Karpas-422 (cell line): ENCODE results near the gene EBNA1BP2. TPM values are rescaled to one million over a fixed set of nuclear protein-coding genes. Genes with fewer than 3 reads are reported as not detected.

Experiments used
- DNase-seq: peaks from one replicate; pipeline ENCODE4 v3.0.0-alpha.2; 2015
- H2AFZ ChIP-seq: fragments of 200-600 bp; sonication (generic); 2 replicates; pipeline ENCODE4 v1.6.1; 2014; ENCODE audit warnings: antibody characterized with exemption, low read length, mixed read lengths
- H3K27ac ChIP-seq: fragments of 200-600 bp; sonication (generic); 2 replicates; pipeline ENCODE4 v1.5.1; 2014; ENCODE audit warnings: mild to moderate bottlenecking, low read length, moderate library complexity
- H3K27me3 ChIP-seq: fragments of 200-600 bp; sonication (generic); 2 replicates; pipeline ENCODE4 v1.6.1; 2014; ENCODE audit warnings: low read length, mixed read lengths
- H3K36me3 ChIP-seq: fragments of 200-600 bp; sonication (generic); 2 replicates; pipeline ENCODE4 v1.6.1; 2014; ENCODE audit warnings: low read length, mixed read lengths; ENCODE audit not compliant: insufficient read depth
- H3K4me1 ChIP-seq: fragments of 200-600 bp; sonication (generic); 2 replicates; pipeline ENCODE4 v1.6.1; 2014; ENCODE audit warnings: mild to moderate bottlenecking, low read length, mixed read lengths
- H3K4me2 ChIP-seq: fragments of 200-600 bp; sonication (generic); 2 replicates; pipeline ENCODE4 v1.6.1; 2014; ENCODE audit warnings: low read length, low read depth, mild to moderate bottlenecking; ENCODE audit not compliant: poor library complexity, severe bottlenecking
- H3K4me3 ChIP-seq: fragments of 200-600 bp; sonication (generic); 2 replicates; pipeline ENCODE4 v1.5.1; 2014; ENCODE audit warnings: mild to moderate bottlenecking, antibody characterized with exemption, low read length, mixed read lengths
- H3K79me2 ChIP-seq: fragments of 200-600 bp; sonication (generic); 2 replicates; pipeline ENCODE4 v1.6.1; 2014; ENCODE audit warnings: mild to moderate bottlenecking, low read length, mixed read lengths
- H3K9ac ChIP-seq: fragments of 200-600 bp; sonication (generic); 2 replicates; pipeline ENCODE4 v1.6.0; 2014; ENCODE audit warnings: low read length
- H3K9me2 ChIP-seq: fragments of 200-600 bp; sonication (generic), shearing (Covaris generic); replicated peaks from 2 replicates; pipeline ENCODE4 v1.6.0; 2014; ENCODE audit warnings: mild to moderate bottlenecking, low read length, moderate library complexity; ENCODE audit not compliant: insufficient read depth
- H3K9me3 ChIP-seq: fragments of 300-700, 200-600 bp; sonication (generic); 2 replicates; pipeline ENCODE4 v1.6.1; 2014; ENCODE audit warnings: low read length, mixed read lengths
- H4K20me1 ChIP-seq: fragments of 200-600 bp; sonication (generic); 2 replicates; pipeline ENCODE4 v1.6.1; 2014; ENCODE audit warnings: mild to moderate bottlenecking, antibody characterized with exemption, low read length, low read depth; ENCODE audit not compliant: insufficient read depth
- total RNA-seq: library from RNA; depleted of rRNA; stranded (reverse); fragments of >200 nt; shearing (Covaris generic); gene quantifications from 2 replicates; pipeline ENCODE4 v1.2.3, GENCODE V29; 2014; ENCODE audit warnings: low replicate concordance

EBNA1BP2 gene
- total RNA-seq, 1 experiment from 2014 or later: 59.5 TPM

DNA sequence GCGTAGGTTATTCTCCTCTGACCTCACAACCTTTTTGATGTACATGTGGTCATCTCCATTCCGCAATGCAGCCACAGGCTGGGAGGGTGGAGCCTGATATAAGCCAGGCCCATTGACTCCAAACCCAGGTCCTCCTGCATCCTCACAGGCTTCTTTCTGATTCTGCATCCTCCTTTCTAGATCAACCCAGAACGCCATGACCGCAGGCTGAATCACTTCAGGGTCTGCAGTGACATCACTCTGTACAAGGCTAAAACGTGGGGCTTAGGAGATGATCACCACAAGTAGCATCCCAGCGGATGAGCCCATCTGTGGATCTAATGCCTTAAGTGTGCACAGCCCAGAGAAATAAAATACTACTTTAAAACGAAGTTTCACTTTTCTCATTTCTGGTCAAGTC lies 16.1 kb downstream of the EBNA1BP2 start:
- Histone ChIP-seq H3K79me2 (no peaks in the 10 kb centered on the region), H2AFZ (no peak overlapping the region), H3K36me3 (no peaks in the 10 kb centered on the region), H4K20me1 (no peaks in the 10 kb centered on the region), H3K9me2 (no peaks in the 10 kb centered on the region), H3K9me3 (no peaks in the 10 kb centered on the region), H3K27ac (no peak overlapping the region), H3K4me3 (no peak overlapping the region), H3K27me3 (no peaks in the 10 kb centered on the region), H3K4me1 (no peaks in the 10 kb centered on the region), H3K9ac (no peak overlapping the region), H3K4me2 (no peak overlapping the region)
- DNase-seq: no peak

DNA sequence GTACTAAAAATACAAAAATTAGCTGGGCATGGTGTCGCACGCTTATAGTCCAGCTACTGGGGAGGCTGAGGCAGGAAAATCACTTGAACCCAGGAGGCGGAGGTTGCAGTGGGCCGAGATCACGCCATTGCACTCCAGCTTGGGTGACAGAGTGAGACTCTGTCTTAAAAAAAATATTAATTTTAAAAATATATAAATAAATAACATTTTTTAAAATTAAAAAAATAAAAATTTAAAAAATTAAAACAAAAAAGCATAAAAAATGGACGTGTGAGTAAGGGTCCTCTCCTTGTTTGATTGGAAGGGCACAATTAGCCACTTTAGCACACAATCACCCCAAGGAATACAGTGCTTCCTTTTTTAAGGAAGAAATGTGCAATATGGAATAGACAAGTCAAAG lies 18.6 kb downstream of the EBNA1BP2 start:
- H3K4me3 ChIP-seq: no peak overlapping the region
- H4K20me1 ChIP-seq: no peaks in the 10 kb centered on the region
- H3K4me1 ChIP-seq: no peaks in the 10 kb centered on the region
- H3K79me2 ChIP-seq: no peaks in the 10 kb centered on the region
- no peaks in the 10 kb centered on the region for H3K9me2 ChIP-seq
- no peaks in the 10 kb centered on the region for H3K36me3 ChIP-seq
- H3K4me2 ChIP-seq: no peak overlapping the region
- no peak for DNase-seq
- no peak overlapping the region for H3K9ac ChIP-seq
- no peak overlapping the region for H2AFZ ChIP-seq
- H3K9me3 ChIP-seq: no peaks in the 10 kb centered on the region
- H3K27ac ChIP-seq: no peak overlapping the region
- no peaks in the 10 kb centered on the region for H3K27me3 ChIP-seq

GRCh38 chr1:43152866-43153265 lies 19.2 kb downstream of the EBNA1BP2 start:
- no peak overlapping the region for H2AFZ ChIP-seq
- H3K27me3 ChIP-seq: no peaks in the 10 kb centered on the region
- H4K20me1 ChIP-seq: no peaks in the 10 kb centered on the region
- H3K9ac ChIP-seq: no peak overlapping the region
- no peak overlapping the region for H3K4me2 ChIP-seq
- H3K27ac ChIP-seq: no peak overlapping the region
- DNase-seq: no peak
- H3K9me3 ChIP-seq: no peaks in the 10 kb centered on the region
- H3K36me3 ChIP-seq: no peaks in the 10 kb centered on the region
- H3K9me2 ChIP-seq: no peaks in the 10 kb centered on the region
- no peaks in the 10 kb centered on the region for H3K4me1 ChIP-seq
- no peak overlapping the region for H3K4me3 ChIP-seq
- no peaks in the 10 kb centered on the region for H3K79me2 ChIP-seq

DNA sequence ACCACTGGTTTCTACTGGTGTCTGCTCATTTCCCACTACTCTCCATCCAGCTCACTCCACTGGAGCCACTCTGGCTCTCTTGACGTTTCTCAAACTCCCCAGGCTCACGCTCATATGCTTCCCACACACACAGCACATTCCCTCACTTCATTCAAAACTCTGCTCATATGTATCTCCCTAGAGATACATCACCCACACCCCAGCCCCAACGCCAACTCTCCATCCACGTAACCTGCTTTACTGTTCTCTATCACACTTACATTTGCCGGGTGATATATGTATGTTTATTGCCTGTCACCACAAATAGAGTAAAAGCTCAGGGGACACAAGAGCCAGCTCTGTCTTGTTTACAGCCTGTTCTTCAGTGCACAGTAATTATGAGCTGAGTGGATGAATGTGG lies 22.2 kb downstream of the EBNA1BP2 start:
- Histone ChIP-seq H3K9me2 (no peaks in the 10 kb centered on the region), H3K9me3 (no peaks in the 10 kb centered on the region), H3K9ac (no peak overlapping the region), H3K4me3 (no peak overlapping the region), H3K4me1 (no peaks in the 10 kb centered on the region), H3K79me2 (no peaks in the 10 kb centered on the region), H3K36me3 (no peaks in the 10 kb centered on the region), H4K20me1 (no peaks in the 10 kb centered on the region), H3K27ac (no peak overlapping the region), H3K4me2 (no peak overlapping the region), H2AFZ (no peak overlapping the region), H3K27me3 (no peaks in the 10 kb centered on the region)
- DNase-seq: no peak

- no peak for DNase-seq
- Histone ChIP-seq H3K9ac (no peak overlapping the region), H4K20me1 (no peaks in the 10 kb centered on the region), H3K27ac (no peak overlapping the region), H3K9me2 (no peaks in the 10 kb centered on the region), H3K36me3 (no peaks in the 10 kb centered on the region), H3K4me3 (no peak overlapping the region), H3K9me3 (no peaks in the 10 kb centered on the region), H3K4me1 (no peaks in the 10 kb centered on the region), H3K4me2 (no peak overlapping the region), H3K79me2 (no peaks in the 10 kb centered on the region), H3K27me3 (no peaks in the 10 kb centered on the region), H2AFZ (no peak overlapping the region)
Measured at GRCh38 chr1:43147625-43148327, 24.3 kb downstream of the EBNA1BP2 start.

DNA sequence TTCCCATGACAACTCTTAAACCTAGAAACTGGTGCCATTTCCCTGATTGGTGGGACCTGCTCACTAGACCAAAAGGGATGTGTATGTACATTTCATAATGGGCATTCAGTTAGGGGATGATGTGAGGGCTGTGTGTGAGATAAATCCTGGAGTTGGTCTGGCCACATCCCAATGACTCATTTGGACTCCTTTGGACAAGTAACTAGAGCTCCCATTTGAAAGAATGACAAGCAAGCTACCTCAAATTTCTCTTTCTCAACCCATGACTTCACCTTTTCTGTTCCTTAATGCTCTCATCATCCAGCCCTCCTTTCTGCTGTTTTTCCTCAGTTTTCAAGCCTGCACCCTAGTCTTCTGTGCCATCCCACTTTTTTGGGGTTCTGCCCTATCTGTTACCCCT lies 27.9 kb downstream of the EBNA1BP2 start:
- no peak overlapping the region for H3K4me3 ChIP-seq
- H3K4me1 ChIP-seq: no peaks in the 10 kb centered on the region
- H3K4me2 ChIP-seq: no peak overlapping the region
- H3K36me3 ChIP-seq: no peaks in the 10 kb centered on the region
- DNase-seq: no peak
- H3K9me3 ChIP-seq: no peaks in the 10 kb centered on the region
- no peaks in the 10 kb centered on the region for H4K20me1 ChIP-seq
- no peaks in the 10 kb centered on the region for H3K79me2 ChIP-seq
- H3K9ac ChIP-seq: no peak overlapping the region
- H3K9me2 ChIP-seq: no peaks in the 10 kb centered on the region
- no peaks in the 10 kb centered on the region for H3K27me3 ChIP-seq
- no peak overlapping the region for H3K27ac ChIP-seq
- no peak overlapping the region for H2AFZ ChIP-seq

GRCh38 chr1:43143441-43143888 lies 28.6 kb downstream of the EBNA1BP2 start:
- Histone ChIP-seq H3K36me3 (no peaks in the 10 kb centered on the region), H3K4me3 (no peak overlapping the region), H3K27me3 (no peaks in the 10 kb centered on the region), H3K9me3 (no peaks in the 10 kb centered on the region), H3K9ac (no peak overlapping the region), H3K4me2 (no peak overlapping the region), H3K79me2 (no peaks in the 10 kb centered on the region), H3K27ac (no peak overlapping the region), H3K9me2 (no peaks in the 10 kb centered on the region), H4K20me1 (no peaks in the 10 kb centered on the region), H2AFZ (no peak overlapping the region), H3K4me1 (no peaks in the 10 kb centered on the region)
- DNase-seq: peak; percentile 72

GRCh38 chr1:43140583-43140982 lies 31.5 kb downstream of the EBNA1BP2 start:
- Histone ChIP-seq H3K4me1 (no peaks in the 10 kb centered on the region), H3K9me2 (no peaks in the 10 kb centered on the region), H3K27ac (no peak overlapping the region), H3K4me3 (no peak overlapping the region), H3K9ac (no peak overlapping the region), H3K27me3 (no peaks in the 10 kb centered on the region), H3K79me2 (no peaks in the 10 kb centered on the region), H3K36me3 (no peaks in the 10 kb centered on the region), H3K4me2 (no peak overlapping the region), H3K9me3 (no peaks in the 10 kb centered on the region), H4K20me1 (no peaks in the 10 kb centered on the region), H2AFZ (no peak overlapping the region)
- no peak for DNase-seq
